T-cell (primary cell): ENCODE data around the gene STXBP5L. TPM values are rescaled to one million over a fixed set of nuclear protein-coding genes. Genes with fewer than 3 reads are reported as not detected.
"Not testable (repeated sequence)": the region's sequence is repeated elsewhere in the genome, so short reads cannot be mapped to it uniquely, and the experiment has no call there.

Experiments
- ATAC-seq, 4 experiments: fragments of 200-7000 bp in 3 of 4; fragments of 150-1000 bp in 1 of 4; cut with Tn5 transposase; replicated peaks in 1 of 4; 1 replicate in 3 of 4; 2 replicates in 1 of 4; pipeline ENCODE4 v1.10.0; 2021; ENCODE audit warnings: moderate library complexity in 3 of 4, mild to moderate bottlenecking in 2 of 4, moderate number of reproducible peaks in 1 of 4
- CTCF ChIA-PET, 2 donors: fragments of 300-600 bp; sonication (Branson Sonifier 250); formaldehyde crosslinking; loops; one replicate each; lab custom pipeline; 2022; ENCODE audit warnings: antibody characterized with exemption in 2 of 2; lab: Charles Lee
- POLR2A ChIA-PET, 2 donors: fragments of 300-600 bp; sonication (Branson Sonifier 250); formaldehyde crosslinking; loops; one replicate each; lab custom pipeline; 2022; ENCODE audit warnings: antibody characterized with exemption in 2 of 2; lab: Charles Lee
- DNase-seq, 35 experiments: peaks; one replicate each; pipeline versions ENCODE4 v3.0.0 to v3.0.0-alpha.2; 2013 to 2023
- H3K27ac ChIP-seq: one replicate; pipeline ENCODE4 v1.5.1; 2013; ENCODE audit warnings: low read length
- H3K27me3 ChIP-seq, 2 experiments: replicated peaks in 1 of 2; 1 replicate in 1 of 2; 2 replicates in 1 of 2; pipeline versions ENCODE4 v1.6.1 to v1.7.0; 2013; ENCODE audit warnings: low read length in 1 of 2, mixed read lengths in 1 of 2; ENCODE audit not compliant: control insufficient read depth in 2 of 2, insufficient read depth in 2 of 2; ENCODE audit errors: extremely low read depth in 1 of 2
- H3K36me3 ChIP-seq, 2 donors: 1 replicate in 1 of 2; 2 replicates in 1 of 2; pipeline versions ENCODE4 v1.6.1 to v1.7.0; 2013; ENCODE audit warnings: low read length in 1 of 2; ENCODE audit not compliant: control insufficient read depth in 2 of 2, insufficient read depth in 1 of 2; ENCODE audit errors: extremely low read depth in 1 of 2
- H3K4me1 ChIP-seq, 2 experiments: 1 replicate in 1 of 2; 2 replicates in 1 of 2; pipeline versions ENCODE4 v1.6.1 to v1.7.0; 2013; ENCODE audit warnings: low read length in 2 of 2, mixed read lengths in 1 of 2; ENCODE audit not compliant: insufficient read depth in 2 of 2, control insufficient read depth in 1 of 2; ENCODE audit errors: extremely low read depth in 1 of 2
- H3K4me3 ChIP-seq, 2 donors: 1 replicate in 1 of 2; 2 replicates in 1 of 2; pipeline versions ENCODE4 v1.5.1 to v1.7.0; 2013; ENCODE audit warnings: mild to moderate bottlenecking in 2 of 2, low read length in 1 of 2, moderate library complexity in 1 of 2; ENCODE audit not compliant: control insufficient read depth in 1 of 2; ENCODE audit errors: extremely low read depth in 1 of 2
- H3K9me3 ChIP-seq: 2 replicates; pipeline ENCODE4 v1.7.0; 2013
- H3K27ac Mint-ChIP-seq, 2 donors: one replicate each; pipeline ENCODE4 v1.8.0; 2020 to 2021; ENCODE audit warnings: mild to moderate bottlenecking in 2 of 2, mixed read lengths in 2 of 2
- H3K27me3 Mint-ChIP-seq, 2 donors: one replicate each; pipeline ENCODE4 v1.8.0; 2021 to 2022; ENCODE audit warnings: mixed read lengths in 2 of 2
- H3K36me3 Mint-ChIP-seq: one replicate; pipeline ENCODE4 v1.8.0; 2021; ENCODE audit warnings: mixed read lengths
- H3K4me1 Mint-ChIP-seq, 3 donors: one replicate each; pipeline ENCODE4 v1.8.0; 2020 to 2022; ENCODE audit warnings: mixed read lengths in 3 of 3, mild to moderate bottlenecking in 1 of 3
- H3K4me3 Mint-ChIP-seq, 3 donors: one replicate each; pipeline ENCODE4 v1.8.0; 2020 to 2022; ENCODE audit warnings: mild to moderate bottlenecking in 3 of 3, mixed read lengths in 3 of 3, moderate library complexity in 3 of 3
- H3K9me3 Mint-ChIP-seq, 3 donors: one replicate each; pipeline ENCODE4 v1.8.0; 2020 to 2022; ENCODE audit warnings: mixed read lengths in 3 of 3
- WGBS: methylation state at CpG from one replicate; pipeline ENCODE4 v1.1.5; 2013; ENCODE audit warnings: missing lambda C conversion rate; ENCODE audit not compliant: insufficient coverage; 5-methylcytosine and 5-hydroxymethylcytosine counted together
- total RNA-seq, 35 experiments: library from RNA in 6 of 35; stranded (reverse) in 6 of 35; fragments of 120-200 nt in 1 of 35; gene quantifications; one replicate each; pipeline versions ENCODE4 v1.2.1 to v1.2.4 and lab custom pipeline; 2013 to 2026

The STXBP5L gene
- total RNA-seq, 5 donors from 2014 or later (not counting 1 experiment from before 2014, with no cell fraction given), result not detected

GRCh38 chr3:120892921-120893320 is 15.1 kb upstream of the STXBP5L start:
- no peak for DNase-seq
- Histone ChIP-seq H3K4me1 (no peaks in the 10 kb centered on the region), H3K27ac (no peak overlapping the region), H3K4me3 (no peak overlapping the region), H3K36me3 (no peaks in the 10 kb centered on the region), H3K27me3 (no peaks in the 10 kb centered on the region), H3K9me3 (no peaks in the 10 kb centered on the region)
- peaks cover 1 to 8% of the 10 kb centered on the region in 2 donors for H3K27me3 Mint-ChIP-seq
- ATAC-seq, result no peak
- ChIA-PET CTCF (interaction anchor here in 1 of 2 donors (0.6 kb wide), 1 partner anchor 69 kb away, joined by 3 read pairs; no protein-coding TSS in a partner anchor), POLR2A (no interaction called here)
- H3K36me3 Mint-ChIP-seq, result no peaks in the 10 kb centered on the region
- H3K4me1 Mint-ChIP-seq, result no peaks in the 10 kb centered on the region
- H3K4me3 Mint-ChIP-seq, result no peak overlapping the region
- no peak overlapping the region for H3K27ac Mint-ChIP-seq
- H3K9me3 Mint-ChIP-seq, result no peaks in the 10 kb centered on the region

GRCh38 chr3:120894316-120895057 is 13.5 kb upstream of the STXBP5L start:
- WGBS, result 0% methylated on average over 1 of the region's 5 CpGs
- no peak overlapping the region for H3K27ac Mint-ChIP-seq
- ATAC-seq (no peak), DNase-seq (no peak)
- H3K27me3 Mint-ChIP-seq, result peaks cover 1 to 8% of the 10 kb centered on the region in 2 donors
- ChIA-PET CTCF (no interaction called here), POLR2A (no interaction called here)
- Histone ChIP-seq H3K36me3 (no peaks in the 10 kb centered on the region), H3K4me3 (no peak overlapping the region), H3K27ac (no peak overlapping the region), H3K4me1 (no peaks in the 10 kb centered on the region), H3K27me3 (no peaks in the 10 kb centered on the region), H3K9me3 (no peaks in the 10 kb centered on the region)
- H3K4me3 Mint-ChIP-seq, result no peak overlapping the region
- H3K9me3 Mint-ChIP-seq, result peaks cover 0 to 4% (median 3%) of the 10 kb centered on the region in 3 donors
- H3K36me3 Mint-ChIP-seq, result no peaks in the 10 kb centered on the region
- no peaks in the 10 kb centered on the region for H3K4me1 Mint-ChIP-seq

- POLR2A ChIA-PET, H3K4me1 Mint-ChIP-seq, H3K36me3 Mint-ChIP-seq, CTCF ChIA-PET, H3K4me3 ChIP-seq, H3K4me3 Mint-ChIP-seq, H3K36me3 ChIP-seq, H3K9me3 ChIP-seq, H3K27ac ChIP-seq, H3K27ac Mint-ChIP-seq, ATAC-seq, H3K4me1 ChIP-seq, DNase-seq, H3K27me3 ChIP-seq: not testable (repeated sequence)
- peaks cover 18 to 22% of the 10 kb centered on the region in 2 donors for H3K27me3 Mint-ChIP-seq
- H3K9me3 Mint-ChIP-seq, result peaks cover 2 to 12% (median 3%) of the 10 kb centered on the region in 3 donors
- 93% methylated on average over 3 of the region's 6 CpGs for WGBS
Measured at GRCh38 chr3:120901716-120902115, 6.3 kb upstream of the STXBP5L start.

- ChIA-PET POLR2A (interaction anchor here in 1 of 2 donors (0.6 to 0.7 kb wide), 2 partner anchors 414 to 514 kb away, joined by 3 to 5 read pairs; no protein-coding TSS in a partner anchor), CTCF (no interaction called here)
- Mint-ChIP-seq H3K9me3 (peaks cover 2 to 12% (median 7%) of the 10 kb centered on the region in 3 donors), H3K36me3 (no peaks in the 10 kb centered on the region), H3K27ac (no peak overlapping the region), H3K4me3 (no peak overlapping the region), H3K27me3 (peaks cover 30 to 35% of the 10 kb centered on the region in 2 donors), H3K4me1 (peaks cover 4 to 9% (median 7%) of the 10 kb centered on the region in 3 donors)
- Histone ChIP-seq H3K9me3 (peaks cover 2% of the 10 kb centered on the region), H3K27me3 (peaks cover 4 to 13% of the 10 kb centered on the region in 2 experiments), H3K36me3 (no peaks in the 10 kb centered on the region), H3K4me1 (peaks cover 0 to 6% of the 10 kb centered on the region in 2 experiments), H3K4me3 (no peak overlapping the region), H3K27ac (no peak overlapping the region)
- ATAC-seq, result no peak
- no CpG with 5 or more reads among the region's 4 CpGs for WGBS
- DNase-seq, result no peak
Measured at GRCh38 chr3:120903221-120903620, 4.8 kb upstream of the STXBP5L start.

- no peaks in the 10 kb centered on the region for H3K36me3 ChIP-seq
- H3K27me3 Mint-ChIP-seq, result peaks cover 53 to 60% of the 10 kb centered on the region in 2 donors
- peaks cover 2% of the 10 kb centered on the region for H3K9me3 ChIP-seq
- H3K4me1 Mint-ChIP-seq, result peaks cover 17 to 24% (median 18%) of the 10 kb centered on the region in 3 donors
- peak overlapping the region; percentile 13 to 88 (median 43) for H3K4me3 Mint-ChIP-seq
- H3K27ac Mint-ChIP-seq, result no peak overlapping the region
- peaks cover 4 to 24% of the 10 kb centered on the region in 2 experiments for H3K27me3 ChIP-seq
- ATAC-seq, result no peak
- H3K9me3 Mint-ChIP-seq, result peaks cover 2 to 8% (median 4%) of the 10 kb centered on the region in 3 donors
- peaks cover 4 to 15% of the 10 kb centered on the region in 2 experiments for H3K4me1 ChIP-seq
- POLR2A ChIA-PET, result no interaction called here
- H3K4me3 ChIP-seq, result peak overlapping the region in 1 of 2 donors; percentile 72
- no peaks in the 10 kb centered on the region for H3K36me3 Mint-ChIP-seq
- WGBS, result 26% methylated on average over 6 of the region's 11 CpGs
- no peak overlapping the region for H3K27ac ChIP-seq
- no peak for DNase-seq
- CTCF ChIA-PET, result no interaction called here
Measured at GRCh38 chr3:120907659-120908029, 361 bp upstream of the STXBP5L start.

- H3K36me3 ChIP-seq, result no peaks in the 10 kb centered on the region
- peaks cover 59 to 65% of the 10 kb centered on the region in 2 donors for H3K27me3 Mint-ChIP-seq
- H3K27me3 ChIP-seq, result peaks cover 4 to 22% of the 10 kb centered on the region in 2 experiments
- POLR2A ChIA-PET, result no interaction called here
- WGBS, result 9% methylated on average over 8 of the region's 26 CpGs
- CTCF ChIA-PET, result no interaction called here
- H3K4me3 Mint-ChIP-seq, result peak overlapping the region; percentile 37 to 88 (median 51)
- H3K9me3 Mint-ChIP-seq, result peaks cover 2 to 8% (median 4%) of the 10 kb centered on the region in 3 donors
- H3K4me1 ChIP-seq, result peaks cover 4 to 15% of the 10 kb centered on the region in 2 experiments
- H3K4me1 Mint-ChIP-seq, result peaks cover 17 to 24% (median 18%) of the 10 kb centered on the region in 3 donors
- peak overlapping the region in 1 of 2 donors; percentile 62 for H3K4me3 ChIP-seq
- ATAC-seq, result peak in 1 of 4 experiments; percentile 13
- no peaks in the 10 kb centered on the region for H3K36me3 Mint-ChIP-seq
- DNase-seq, result peak in 1 of 35 experiments; percentile 0
- peaks cover 2% of the 10 kb centered on the region for H3K9me3 ChIP-seq
- no peak overlapping the region for H3K27ac Mint-ChIP-seq
- no peak overlapping the region for H3K27ac ChIP-seq
Measured at GRCh38 chr3:120908795-120909601, 993 bp downstream of the STXBP5L start.
